ENCODE data around the gene HES7. TPM values are rescaled to one million over a fixed set of nuclear protein-coding genes. Genes with fewer than 3 reads are reported as not detected.
A peak's percentile ranks its signal among the peaks of the same experiment; 100 is the strongest.

Gene HES7
- total and polyA plus RNA-seq, 2 experiments from 2014 or later, result not detected

DNA sequence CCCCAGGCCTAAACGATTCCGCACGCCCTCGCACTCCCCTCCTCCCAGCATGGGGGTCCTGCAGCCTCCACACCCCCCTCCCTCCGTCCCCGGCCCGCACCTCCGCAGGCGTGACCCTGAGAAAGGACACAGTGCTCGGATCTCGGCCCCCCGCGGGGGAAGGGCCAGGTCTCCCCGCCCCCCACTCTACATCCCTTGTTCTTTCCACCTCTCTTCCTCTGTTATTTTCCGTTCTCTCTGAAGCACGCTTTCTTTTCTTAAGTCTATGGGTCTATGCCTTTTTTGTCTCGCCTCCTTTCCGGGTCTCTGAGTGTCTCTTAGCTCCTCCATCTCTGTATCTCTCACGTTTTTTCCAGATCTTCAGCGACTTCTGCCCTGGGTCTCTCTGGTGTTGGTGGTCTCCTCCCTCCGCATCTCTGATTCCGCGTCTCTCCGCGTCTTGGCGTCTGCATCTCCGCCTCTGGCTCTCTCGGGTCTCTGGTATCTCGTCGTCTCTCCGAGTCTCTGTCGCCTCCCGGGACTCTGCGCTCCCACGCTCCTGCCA is 2.1 kb upstream of the HES7 start:
- Histone ChIP-seq H3K36me3 (ENCODE audit: low read depth) (no peaks in the 10 kb centered on the region), H3K79me2 (ENCODE audit: insufficient read depth) (no peaks in the 10 kb centered on the region), H3K27me3 (replicated peaks; ENCODE audit: insufficient read depth) (no peaks in the 10 kb centered on the region), H3K9ac (peak overlapping the region; percentile 60), H3F3A (ENCODE audit: insufficient read depth) (peaks cover 14% of the 10 kb centered on the region), H3K9me3 (ENCODE audit: low read depth) (no peaks in the 10 kb centered on the region), H2AFZ (peak overlapping the region; percentile 93), H3K4me1 (ENCODE audit: insufficient read depth) (peaks cover 20% of the 10 kb centered on the region), H3K9me2 (ENCODE audit: insufficient read depth) (no peaks in the 10 kb centered on the region), H4K20me1 (ENCODE audit: insufficient read depth) (no peaks in the 10 kb centered on the region), H3K4me3 (peak overlapping the region; percentile 75), H3K27ac (no peak overlapping the region), H3K4me2 (ENCODE audit: unreplicated experiment) (peak overlapping the region; percentile 96)
- no peak for TF ChIP-seq EZH2 (IDR thresholded peaks at IDR 0.05; ENCODE audit: insufficient read depth, poor library complexity, severe bottlenecking)
- DNase-seq, result no peak
- 0 to 1% methylated on average over 22 to 35 of the region's 35 CpGs for WGBS, 2 experiments (ENCODE audit: low coverage in 1 of 2, low lambda C conversion rate in 2 of 2, missing lambda C conversion rate in 2 of 2)
- in situ Hi-C loops (cut with MboI), result no loop called here

DNA sequence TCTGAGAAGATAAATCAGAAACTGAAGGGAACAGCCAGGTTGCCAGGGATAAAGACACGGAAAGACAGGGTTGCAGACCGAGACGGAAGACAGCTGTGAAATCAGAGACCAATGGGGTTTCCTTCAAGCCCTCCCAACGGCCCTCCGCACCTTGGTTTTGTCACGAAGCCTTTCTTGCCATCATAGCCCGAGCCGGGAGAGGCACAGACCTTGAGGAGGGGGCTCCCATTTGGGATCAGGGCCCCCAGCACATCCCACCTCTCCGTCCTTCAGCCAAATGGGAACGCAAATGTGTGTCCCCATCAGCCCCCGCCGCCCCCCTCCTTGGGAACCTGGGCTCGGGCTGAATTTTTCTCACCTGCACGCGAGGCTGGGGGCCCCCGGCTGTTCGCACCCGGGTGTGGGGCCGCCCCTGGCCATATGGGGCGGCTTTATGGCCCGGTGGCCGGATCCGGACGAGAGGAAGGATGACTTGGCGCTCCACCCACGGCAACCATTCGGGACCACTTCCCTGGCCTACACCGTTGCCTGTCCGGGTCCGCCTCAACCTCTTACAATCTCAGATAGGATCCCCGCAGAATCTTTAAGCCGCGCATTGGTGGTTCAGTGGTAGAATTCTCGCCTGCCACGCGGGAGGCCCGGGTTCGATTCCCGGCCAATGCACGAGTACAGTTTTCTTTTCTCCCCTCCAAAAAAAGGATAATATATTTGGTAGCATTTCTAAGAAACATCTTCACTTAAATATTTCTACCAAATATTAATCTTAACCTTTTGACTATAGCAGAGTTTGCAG is 1.4 kb upstream of the HES7 start:
- no peaks in the 10 kb centered on the region for H3K79me2 ChIP-seq (ENCODE audit: insufficient read depth)
- H2AFZ ChIP-seq, result peak overlapping the region; percentile 93
- H3K36me3 ChIP-seq (ENCODE audit: low read depth), result no peaks in the 10 kb centered on the region
- no peaks in the 10 kb centered on the region for H3K9me2 ChIP-seq (ENCODE audit: insufficient read depth)
- TF ChIP-seq EZH2 (IDR thresholded peaks at IDR 0.05; ENCODE audit: insufficient read depth, poor library complexity, severe bottlenecking) (no peak), EZH2phosphoT487 (IDR thresholded peaks at IDR 0.05; ENCODE audit: insufficient read depth, low read depth) (no peak)
- 4% methylated on average over 36 to 39 of the region's 40 CpGs for WGBS, 2 experiments (ENCODE audit: low coverage in 1 of 2, low lambda C conversion rate in 2 of 2, missing lambda C conversion rate in 2 of 2)
- H3K4me1 ChIP-seq (ENCODE audit: insufficient read depth), result peaks cover 22% of the 10 kb centered on the region
- H4K20me1 ChIP-seq (ENCODE audit: insufficient read depth), result no peaks in the 10 kb centered on the region
- H3F3A ChIP-seq (ENCODE audit: insufficient read depth), result peaks cover 14% of the 10 kb centered on the region
- peak overlapping the region; percentile 96 for H3K4me2 ChIP-seq (ENCODE audit: unreplicated experiment)
- H3K27ac ChIP-seq, result no peak overlapping the region
- in situ Hi-C loops (cut with MboI), result no loop called here
- H3K9ac ChIP-seq, result peak overlapping the region; percentile 60
- H3K27me3 ChIP-seq (replicated peaks; ENCODE audit: insufficient read depth), result no peaks in the 10 kb centered on the region
- H3K4me3 ChIP-seq, result peak overlapping the region; percentile 75
- DNase-seq, result peak; percentile 66
- no peaks in the 10 kb centered on the region for H3K9me3 ChIP-seq (ENCODE audit: low read depth)

DNA sequence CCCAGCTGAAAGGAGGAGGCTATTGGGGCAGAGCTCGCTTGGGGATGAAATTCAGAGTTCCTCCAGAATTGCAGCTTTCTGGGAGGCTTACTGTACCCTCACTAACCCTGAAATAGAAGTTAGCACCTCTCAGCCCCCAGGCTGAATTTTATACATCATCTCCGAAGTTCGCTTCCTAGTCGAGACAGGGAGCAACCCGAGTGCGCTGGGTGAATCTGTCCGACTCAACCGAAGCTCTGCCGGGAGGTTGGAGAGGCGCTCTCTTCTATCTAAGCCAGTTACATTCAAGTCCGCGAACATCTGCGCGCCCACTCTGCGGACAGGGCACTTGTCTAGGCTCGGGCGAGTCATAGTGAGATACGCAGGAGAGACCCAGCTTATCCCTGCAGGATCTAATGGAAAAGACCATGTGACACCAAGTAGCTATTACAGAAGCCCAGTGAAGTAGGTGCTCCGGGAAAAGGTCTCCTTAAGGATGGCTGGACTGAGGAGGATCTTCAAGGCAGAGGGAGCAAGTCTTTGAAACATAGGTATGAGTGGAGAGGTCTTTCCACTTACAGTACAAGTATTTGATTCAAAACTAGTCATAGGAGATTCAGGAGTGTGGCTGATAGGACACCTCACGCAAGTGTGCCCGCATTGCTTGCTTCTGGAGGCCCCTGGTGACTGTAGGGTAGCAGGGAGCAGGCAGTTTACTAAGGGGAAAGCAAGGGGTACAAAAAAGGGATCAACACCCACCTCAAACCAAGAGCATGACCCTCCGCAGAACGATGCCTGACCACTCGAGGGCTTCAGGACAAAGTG is 646 bp upstream of the HES7 start:
- Histone ChIP-seq H3K4me1 (ENCODE audit: insufficient read depth) (peaks cover 22% of the 10 kb centered on the region), H3K36me3 (ENCODE audit: low read depth) (no peaks in the 10 kb centered on the region), H3K9me2 (ENCODE audit: insufficient read depth) (no peaks in the 10 kb centered on the region), H2AFZ (peak overlapping the region; percentile 62), H3K27me3 (replicated peaks; ENCODE audit: insufficient read depth) (no peaks in the 10 kb centered on the region), H3K27ac (no peak overlapping the region), H3K4me2 (ENCODE audit: unreplicated experiment) (peak overlapping the region; percentile 96), H3K79me2 (ENCODE audit: insufficient read depth) (no peaks in the 10 kb centered on the region), H4K20me1 (ENCODE audit: insufficient read depth) (no peaks in the 10 kb centered on the region), H3K9ac (no peak overlapping the region), H3F3A (ENCODE audit: insufficient read depth) (peaks cover 19% of the 10 kb centered on the region), H3K9me3 (ENCODE audit: low read depth) (no peaks in the 10 kb centered on the region), H3K4me3 (peak overlapping the region; percentile 75)
- WGBS, 2 experiments (ENCODE audit: low coverage in 1 of 2, low lambda C conversion rate in 2 of 2, missing lambda C conversion rate in 2 of 2), result 5% methylated on average over 24 of the region's 24 CpGs
- in situ Hi-C loops (cut with MboI), result no loop called here
- peak; percentile 63 for DNase-seq
- no peak for TF ChIP-seq EZH2phosphoT487 (IDR thresholded peaks at IDR 0.05; ENCODE audit: insufficient read depth, low read depth)

DNA sequence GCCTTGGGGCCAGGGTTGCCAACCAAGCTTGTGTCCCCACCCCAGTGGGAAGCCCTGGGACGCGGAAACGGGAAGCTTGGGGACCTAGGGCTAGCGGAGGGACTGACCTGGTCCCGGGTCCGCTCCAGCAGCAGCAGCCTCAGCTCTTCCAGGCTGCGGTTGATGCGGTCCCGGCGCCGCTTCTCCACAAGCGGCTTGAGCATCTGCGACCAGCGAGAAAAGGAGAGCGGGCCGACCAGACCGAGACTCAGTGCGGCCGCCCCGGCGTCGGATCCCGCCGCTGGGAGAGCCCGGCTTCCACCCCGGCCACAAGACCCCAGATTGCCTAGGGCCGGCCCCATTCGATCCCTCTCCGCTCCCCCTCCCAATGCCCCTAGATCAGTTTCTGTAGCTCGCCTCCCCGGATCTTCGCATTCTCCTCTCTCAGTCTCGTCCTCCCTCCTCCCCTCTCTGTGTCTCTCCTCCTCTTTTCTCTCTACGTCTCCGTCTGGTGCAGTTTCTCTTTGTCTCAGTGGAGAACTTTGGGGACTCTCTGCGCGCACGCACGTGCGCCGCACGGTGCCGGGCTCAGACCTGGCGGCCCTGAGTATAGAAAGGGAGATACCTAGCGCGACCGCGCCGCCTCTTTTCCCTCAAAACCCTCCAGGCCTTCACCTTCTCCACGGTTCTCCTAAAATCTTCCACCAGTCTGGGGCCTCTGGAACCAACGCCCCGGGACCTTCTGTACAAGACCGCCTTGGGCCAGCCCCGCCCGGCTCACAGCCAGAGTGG is 797 bp downstream of the HES7 start:
- in situ Hi-C loops (cut with MboI), result no loop called here
- WGBS, 2 experiments (ENCODE audit: low coverage in 1 of 2, low lambda C conversion rate in 2 of 2, missing lambda C conversion rate in 2 of 2), result 2 to 3% methylated on average over 47 to 48 of the region's 55 CpGs

More for the DNA sequence above, 797 bp downstream of the HES7 start:
- Histone ChIP-seq H3K36me3 (ENCODE audit: low read depth) (no peaks in the 10 kb centered on the region), H3K9ac (peak overlapping the region; percentile 51), H3K79me2 (ENCODE audit: insufficient read depth) (no peaks in the 10 kb centered on the region), H3K27ac (no peak overlapping the region), H4K20me1 (ENCODE audit: insufficient read depth) (no peaks in the 10 kb centered on the region), H3F3A (ENCODE audit: insufficient read depth) (peaks cover 27% of the 10 kb centered on the region), H3K9me2 (ENCODE audit: insufficient read depth) (no peaks in the 10 kb centered on the region), H3K9me3 (ENCODE audit: low read depth) (no peaks in the 10 kb centered on the region), H3K4me2 (ENCODE audit: unreplicated experiment) (peak overlapping the region; percentile 96), H3K27me3 (replicated peaks; ENCODE audit: insufficient read depth) (no peaks in the 10 kb centered on the region), H3K4me3 (peak overlapping the region; percentile 75), H3K4me1 (ENCODE audit: insufficient read depth) (peaks cover 27% of the 10 kb centered on the region), H2AFZ (peak overlapping the region; percentile 85)
- DNase-seq, result peak; percentile 70
- TF ChIP-seq EZH2 (IDR thresholded peaks at IDR 0.05; ENCODE audit: insufficient read depth, poor library complexity, severe bottlenecking) (no peak), EZH2phosphoT487 (IDR thresholded peaks at IDR 0.05; ENCODE audit: insufficient read depth, low read depth) (no peak)

All from GM23248 (cell line).